Kidney tubule cell (primary cell): ENCODE results near the gene TTR.

Experiments
- DNase-seq: peaks from one replicate; pipeline ENCODE4 v3.0.0-alpha.2; 2018; ENCODE audit warnings: low spot score

TTR gene

DNA sequence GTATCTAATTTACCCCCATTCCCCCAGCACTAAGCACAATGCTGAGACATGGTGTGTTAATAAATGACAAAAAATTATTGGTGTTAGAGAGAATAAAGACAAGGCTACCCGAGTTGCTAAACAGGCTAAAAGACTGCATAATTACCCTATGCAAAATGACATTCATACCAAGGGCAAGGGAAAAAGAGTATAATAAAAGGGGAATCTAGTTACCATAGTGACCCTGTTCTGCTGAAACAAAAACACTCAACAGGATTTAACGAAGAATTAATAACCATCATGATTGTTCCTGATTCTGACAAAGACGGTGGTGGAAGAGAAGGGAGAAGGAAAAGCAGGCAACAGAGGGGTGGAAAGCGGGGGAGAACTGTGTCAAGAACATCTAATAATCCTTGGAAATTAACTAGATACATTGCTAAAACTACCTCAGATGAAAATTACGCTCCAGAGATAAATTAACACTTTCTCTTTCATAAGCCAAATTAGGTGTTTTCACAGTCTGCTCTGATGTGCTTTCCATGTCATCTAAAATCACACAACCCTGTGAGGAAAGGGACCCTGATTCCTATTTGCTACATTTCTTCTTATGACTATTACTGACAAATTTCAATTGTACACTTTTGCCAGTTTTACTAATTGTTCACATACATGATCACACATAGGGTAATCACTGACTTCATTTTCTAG is 25.5 kb downstream of the TTR start:
- DNase-seq: no peak

DNA sequence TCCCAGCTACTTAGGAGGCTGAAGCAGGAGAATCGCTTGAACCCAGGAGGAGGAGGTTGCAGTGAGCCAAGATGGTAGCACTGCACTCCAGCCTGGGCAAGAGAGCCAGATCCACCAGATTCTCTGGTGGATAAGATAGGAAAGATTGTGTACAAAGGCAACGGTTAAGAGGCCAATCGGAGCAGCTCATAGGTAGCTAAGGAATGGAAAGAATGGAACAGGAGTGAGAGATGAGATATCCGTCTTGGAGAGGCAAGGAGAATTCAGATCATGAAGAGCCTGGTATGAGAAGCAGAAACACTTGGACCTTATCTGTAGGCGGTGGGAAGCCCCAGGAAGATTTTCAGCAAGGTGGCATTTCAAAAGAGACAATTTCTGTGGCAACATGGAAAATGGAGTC is 27.1 kb downstream of the TTR start:
- no peak for DNase-seq

DNA sequence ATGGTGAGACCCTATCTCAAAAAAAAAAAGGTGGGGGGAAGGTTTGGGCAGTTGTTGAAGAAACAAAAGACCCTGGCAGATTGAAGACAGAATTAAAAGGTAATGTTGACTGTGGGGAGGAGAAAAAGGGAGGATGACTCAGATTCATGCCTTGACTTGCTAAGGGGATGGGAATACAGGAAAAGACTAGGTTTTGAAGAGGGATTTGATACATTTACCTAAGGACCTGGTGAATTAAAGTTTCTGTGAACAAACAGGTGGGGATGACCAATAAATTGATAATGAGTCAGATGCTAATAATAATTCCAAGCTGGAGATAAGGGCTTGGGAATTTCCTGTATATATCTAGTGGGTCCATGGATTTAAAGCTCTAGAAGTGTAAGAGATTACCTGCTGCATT is 27.6 kb downstream of the TTR start:
- DNase-seq: no peak

DNA sequence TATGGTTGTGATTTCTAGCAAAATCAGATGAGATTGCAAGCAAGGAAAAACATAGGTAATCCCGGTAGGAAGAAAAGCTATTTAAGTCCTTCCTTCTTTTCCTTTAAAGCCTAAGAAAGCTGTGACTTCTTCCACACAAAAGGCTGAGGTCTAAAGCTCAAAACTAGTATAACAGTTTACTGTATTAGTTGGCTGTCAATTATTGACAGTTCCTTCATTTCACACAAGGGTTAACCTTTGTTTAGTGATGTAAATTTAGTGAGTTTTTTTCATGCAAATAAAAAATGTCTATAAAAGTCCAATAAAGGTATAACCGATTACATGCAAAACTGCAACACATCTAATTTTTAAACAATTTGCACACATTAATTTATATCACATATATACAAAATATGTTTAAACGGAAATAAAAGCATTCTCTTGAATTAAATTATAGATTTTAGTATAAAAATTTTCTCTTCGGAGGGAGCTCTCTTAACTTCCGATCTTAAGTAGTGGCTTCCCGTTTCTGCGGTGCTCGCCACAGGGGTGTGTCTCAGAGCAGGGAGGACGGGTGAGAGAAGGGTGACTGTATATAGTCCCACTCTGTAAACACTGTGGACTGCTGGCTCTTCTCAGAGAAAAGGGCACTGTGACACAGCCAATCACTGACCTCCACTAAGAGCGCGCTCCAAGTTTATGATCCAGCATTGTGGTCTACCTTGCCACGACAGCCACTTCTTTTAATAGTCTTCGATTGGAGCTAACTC is 33.4 kb downstream of the TTR start:
- no peak for DNase-seq

DNA sequence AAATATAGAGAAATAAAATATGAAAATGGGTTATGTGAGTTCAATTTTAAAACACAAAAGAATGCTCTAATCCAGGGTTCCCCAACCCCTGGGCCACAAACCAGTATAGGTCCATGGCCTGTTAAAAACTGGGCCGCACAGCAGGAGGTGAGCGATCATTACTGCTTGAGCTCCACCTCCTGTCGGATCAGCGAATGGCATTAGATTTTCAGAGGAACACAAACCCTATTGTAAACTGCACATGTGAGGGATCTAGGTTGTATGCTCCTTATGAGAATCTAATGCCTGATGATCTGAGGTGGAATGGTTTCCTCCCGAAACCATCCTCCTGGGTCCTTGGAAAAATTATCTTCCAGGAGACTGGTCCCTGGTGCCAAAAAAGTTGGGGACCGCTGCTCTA is 34.7 kb downstream of the TTR start:
- DNase-seq: no peak

DNA sequence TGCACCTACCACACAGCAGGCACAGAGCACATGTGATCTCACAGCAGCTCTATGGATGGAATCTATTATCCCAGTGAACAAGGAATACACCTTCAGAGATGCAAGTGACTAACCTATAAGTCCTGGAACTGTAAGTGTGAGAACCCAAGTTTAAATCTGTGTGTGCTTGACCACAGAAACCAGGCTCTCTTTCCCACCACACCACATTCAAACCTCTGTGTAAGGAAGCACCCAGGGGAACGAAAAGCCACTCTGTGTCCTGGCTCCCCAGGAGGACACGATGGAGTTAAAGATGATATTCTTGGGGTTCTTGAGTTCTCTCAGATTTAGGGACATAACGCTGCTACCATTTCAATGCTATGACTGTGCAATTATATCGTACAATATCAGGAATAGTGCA is 38.9 kb downstream of the TTR start:
- DNase-seq: no peak

DNA sequence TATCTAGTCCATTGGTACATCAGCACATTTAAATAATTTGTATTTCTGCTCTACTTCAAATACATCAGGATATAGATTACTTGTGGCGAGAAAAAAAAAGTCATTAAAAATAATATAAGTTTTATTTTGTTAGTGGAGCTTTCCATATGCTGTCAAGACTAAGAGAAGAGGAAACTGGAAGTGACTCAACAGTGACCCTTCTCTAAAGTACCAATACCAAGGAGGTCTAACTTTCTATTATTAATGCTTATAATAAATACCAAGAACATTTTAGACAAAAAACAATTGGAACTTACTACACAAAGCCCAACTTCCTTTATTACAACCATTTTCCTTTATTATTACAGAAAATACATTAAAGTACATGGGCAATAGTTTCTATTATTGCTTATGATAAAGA is 39.8 kb downstream of the TTR start:
- DNase-seq: no peak

DNA sequence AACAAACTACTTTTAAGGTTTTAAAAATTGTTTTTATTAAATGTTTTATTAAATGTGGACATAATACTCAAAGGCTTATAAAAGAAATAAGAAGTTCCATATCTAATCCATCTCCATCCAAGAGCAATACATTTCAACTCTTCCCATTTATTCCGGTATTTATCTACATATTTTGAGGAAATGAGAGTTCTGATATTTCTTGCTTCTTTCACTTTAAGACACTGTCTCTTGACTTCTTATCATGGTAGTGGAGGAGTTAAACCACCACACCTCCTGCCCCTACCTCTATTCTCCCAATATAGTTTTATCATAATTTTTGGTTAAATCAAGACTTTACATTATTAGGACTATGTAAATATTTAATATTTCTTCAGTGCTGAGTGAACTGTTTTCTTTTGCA is 40.7 kb downstream of the TTR start:
- no peak for DNase-seq

DNA sequence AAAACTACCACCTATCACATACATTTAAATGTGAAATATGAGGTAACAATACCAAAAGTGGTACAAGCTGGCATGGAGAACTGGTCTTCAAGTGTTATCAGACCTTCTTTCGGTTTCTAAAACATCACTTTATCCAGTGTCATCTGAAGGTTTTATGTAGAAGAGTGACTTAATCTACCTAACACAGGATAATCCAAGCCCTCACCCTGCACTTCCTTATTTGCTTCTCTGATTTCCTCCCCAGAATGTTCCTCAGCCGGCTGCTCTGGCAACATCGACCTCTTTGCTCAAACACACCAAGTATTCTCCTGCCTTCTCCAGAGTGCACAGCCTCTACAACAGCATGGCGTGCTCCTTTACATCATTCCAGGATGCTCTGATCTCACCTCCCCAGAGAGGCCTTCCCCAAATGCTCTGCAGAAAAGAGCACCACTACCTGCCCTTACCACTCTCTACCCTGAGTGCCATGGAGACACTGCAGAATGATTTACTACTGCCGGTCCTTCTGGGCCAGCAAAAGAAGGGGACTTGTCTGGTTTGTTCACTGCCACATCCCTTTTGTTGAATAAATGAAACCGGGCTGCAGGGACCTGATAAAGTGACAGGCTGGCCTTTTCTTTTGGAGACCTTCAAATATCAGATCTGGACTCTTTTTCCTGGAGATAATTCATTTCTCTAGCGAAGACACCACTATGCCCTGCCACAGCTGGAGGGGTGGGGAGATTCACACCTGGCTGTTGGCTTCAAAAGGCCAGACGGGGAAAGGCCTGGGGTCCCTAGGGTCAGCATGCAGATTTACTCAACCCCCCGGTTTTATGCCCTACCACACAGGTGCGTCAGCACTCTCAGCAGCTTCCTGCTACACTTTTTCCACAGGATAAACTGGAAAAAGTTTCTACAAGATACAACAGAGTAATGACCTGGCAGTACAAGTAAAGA is 42.0 kb downstream of the TTR start:
- no peak for DNase-seq

DNA sequence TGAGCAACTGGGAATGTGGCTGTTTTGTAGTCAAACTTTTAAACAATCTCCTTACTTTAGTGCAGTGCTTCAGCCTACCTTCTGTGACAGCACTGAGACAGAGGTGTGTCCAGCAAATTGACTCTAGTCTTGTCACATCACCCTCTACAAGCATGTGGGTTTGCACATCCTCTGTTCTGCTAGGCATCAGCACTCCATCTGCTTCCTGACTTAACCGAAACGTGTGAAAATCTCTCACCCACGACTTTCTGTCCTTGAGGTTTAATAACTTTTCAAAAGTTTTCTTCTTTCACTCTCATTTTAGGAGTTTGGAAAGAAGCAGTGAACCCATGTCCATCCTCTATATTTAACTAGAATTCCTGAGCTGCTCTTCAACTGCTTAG is 42.6 kb downstream of the TTR start:
- no peak for DNase-seq

DNA sequence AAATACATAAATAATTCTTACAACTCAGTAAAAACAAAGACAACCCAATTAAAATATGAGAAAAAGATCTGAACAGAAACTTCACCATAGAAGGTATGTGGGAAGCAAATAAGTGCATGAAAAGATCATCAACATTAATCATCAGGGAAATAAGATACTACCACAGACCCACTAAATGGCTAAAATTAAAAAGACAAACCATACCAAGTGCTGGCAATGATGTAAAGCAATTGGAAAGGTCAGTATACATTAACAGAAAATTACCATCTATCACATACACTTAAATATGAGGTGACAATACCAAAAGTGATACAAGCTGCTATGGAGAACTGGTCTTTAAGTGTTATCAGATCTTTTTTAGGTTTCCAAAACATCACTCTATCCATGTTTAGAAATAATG is 44.7 kb downstream of the TTR start:
- no peak for DNase-seq

DNA sequence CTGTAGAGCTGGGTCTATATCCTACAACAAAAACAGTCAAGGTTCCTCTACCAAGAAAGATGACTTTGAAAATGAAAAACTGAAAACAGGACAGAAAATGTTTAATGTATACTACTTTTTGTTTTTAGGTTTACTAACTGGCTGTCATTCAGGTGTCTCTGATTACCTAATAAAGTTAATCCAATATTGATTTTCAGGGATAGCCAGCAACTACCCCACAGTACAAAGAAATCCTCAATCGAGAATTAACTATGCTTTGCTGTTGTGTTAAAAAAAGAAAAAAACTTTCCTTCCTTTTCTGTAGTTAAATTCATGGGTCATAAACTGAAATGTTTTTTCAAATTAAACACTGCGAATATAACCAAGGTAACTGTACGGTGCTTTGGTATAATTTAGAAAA is 45.8 kb downstream of the TTR start:
- no peak for DNase-seq

DNA sequence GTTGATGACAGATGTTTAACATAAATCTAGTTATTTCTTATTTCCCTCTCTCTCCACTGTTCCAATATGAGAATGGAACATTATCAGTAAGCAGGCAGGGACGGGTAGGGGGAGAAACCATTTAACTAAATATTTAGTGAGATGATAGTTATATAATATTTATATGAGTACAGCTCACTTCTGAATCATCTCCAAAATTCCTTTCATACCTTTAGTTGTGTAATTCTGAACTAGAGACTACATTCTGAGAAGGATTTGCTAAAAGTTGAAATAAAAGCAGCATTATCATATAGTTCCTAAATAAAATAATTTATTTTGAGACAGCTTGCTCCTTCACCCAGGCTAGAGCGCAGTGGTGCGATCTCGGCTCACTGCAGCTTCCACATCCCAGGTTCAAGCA is 51.3 kb downstream of the TTR start:
- no peak for DNase-seq

DNA sequence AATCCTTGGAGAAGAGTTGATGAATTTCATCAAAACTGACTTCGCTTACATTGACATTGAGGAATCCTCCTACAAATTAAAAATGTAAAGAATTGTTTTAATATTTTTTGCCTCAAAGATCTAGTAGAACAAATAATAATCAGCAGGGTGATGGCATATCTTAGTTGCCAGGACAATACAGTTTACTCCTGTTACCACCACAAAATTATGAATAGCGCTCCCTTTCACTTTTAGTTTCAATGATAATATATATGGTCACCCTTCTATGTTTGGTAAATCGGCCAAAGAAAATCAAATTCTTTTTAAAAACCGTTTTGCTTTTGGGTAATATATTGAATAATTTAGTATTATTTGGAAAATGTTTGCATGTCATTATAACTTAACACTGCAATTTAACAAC is 53.7 kb downstream of the TTR start:
- DNase-seq: no peak

DNA sequence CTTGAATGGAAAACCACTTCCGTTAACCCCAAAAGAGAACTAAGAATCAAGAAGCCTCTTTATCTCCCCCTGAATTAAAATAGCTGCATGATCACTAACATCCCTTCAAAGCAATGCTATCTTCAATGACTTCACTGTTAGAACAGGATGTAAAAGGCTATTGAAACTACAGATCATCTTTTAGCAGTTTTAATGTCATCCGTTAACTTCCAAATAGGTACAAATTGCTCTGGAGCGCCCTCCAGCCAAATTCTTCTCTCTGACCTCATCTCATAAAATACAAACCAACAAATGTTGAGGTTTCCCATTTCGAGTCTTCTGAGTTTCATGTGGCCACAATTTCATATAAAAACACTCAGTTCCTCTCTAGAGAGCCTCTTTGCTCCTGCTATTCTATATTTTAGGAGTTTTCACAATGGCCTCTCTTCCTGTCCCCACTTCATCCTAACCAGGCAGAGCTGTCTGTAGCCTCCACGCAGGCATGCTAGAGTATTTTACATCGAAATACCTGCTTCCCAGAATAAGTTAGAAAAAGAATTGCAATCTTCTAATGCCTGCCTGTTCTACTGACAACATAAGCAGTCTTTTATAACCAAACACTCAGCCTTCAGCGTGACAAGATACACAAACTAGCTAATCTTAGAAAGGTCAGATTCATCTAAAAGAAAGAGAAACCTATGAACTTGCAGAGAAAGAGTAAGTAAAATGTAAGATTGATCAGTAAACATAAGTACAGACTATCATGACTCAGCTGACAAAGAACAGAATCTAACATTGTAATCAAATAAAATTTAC is 54.9 kb downstream of the TTR start:
- no peak for DNase-seq

DNA sequence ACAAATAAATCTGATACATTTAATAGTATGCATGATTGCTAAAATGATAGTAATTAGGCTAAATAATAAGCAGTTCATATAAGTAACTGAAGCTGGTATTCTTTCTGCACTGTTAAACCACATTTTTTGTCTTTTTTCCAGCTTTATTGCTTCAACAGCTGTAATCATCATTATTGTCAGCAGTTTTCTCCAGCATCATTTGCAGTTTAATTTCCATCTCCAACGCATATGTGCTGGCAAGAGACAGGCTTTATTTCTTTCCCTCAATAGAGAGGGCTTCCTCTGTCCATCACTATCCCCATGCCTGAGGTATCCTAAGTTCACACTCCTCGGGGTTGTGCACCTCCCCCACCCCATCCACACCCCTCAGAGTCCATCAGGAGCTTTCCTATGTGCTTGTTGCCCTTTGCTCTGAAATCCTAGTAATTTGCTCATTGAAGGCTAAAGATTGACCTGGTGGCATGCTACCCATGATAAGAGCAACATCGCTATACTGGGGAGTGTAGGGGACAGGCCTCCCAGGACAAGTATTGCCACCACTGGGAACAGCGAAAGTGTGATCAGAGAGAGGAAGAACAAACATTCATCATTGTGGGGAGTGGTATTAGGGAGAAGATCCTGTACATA is 55.6 kb downstream of the TTR start:
- DNase-seq: no peak
